WTC11 (cell line): ENCODE data around the gene MUC21. TPM values are rescaled to one million over a fixed set of nuclear protein-coding genes. Genes with fewer than 3 reads are reported as not detected.

ENCODE experiments used
- ATAC-seq: fragments of 200-7000 bp; cut with Tn5 transposase; 2 replicates; pipeline ENCODE4 v1.10.0; 2021; ENCODE audit warnings: mild to moderate bottlenecking, moderate library complexity
- CTCF ChIA-PET: fragments of 300-600 bp; sonication (Branson Sonifier 250); formaldehyde crosslinking; loops from one replicate; lab custom pipeline; 2021; ENCODE audit warnings: antibody characterized with exemption; lab: Charles Lee
- POLR2A ChIA-PET: fragments of 350-600 bp; sonication (Branson Sonifier 250); formaldehyde crosslinking; loops from one replicate; lab custom pipeline; 2021; ENCODE audit warnings: antibody characterized with exemption; lab: Charles Lee
- DNase-seq: peaks from one replicate; pipeline ENCODE4 v3.0.0; 2021; ENCODE audit warnings: low spot score
- H3K27ac Mint-ChIP-seq: 2 replicates; pipeline ENCODE4 v1.8.0; 2021; ENCODE audit warnings: mixed read lengths
- H3K27me3 Mint-ChIP-seq: 2 replicates; pipeline ENCODE4 v1.8.0; 2021; ENCODE audit warnings: low read depth, mild to moderate bottlenecking, moderate library complexity, mixed read lengths
- H3K36me3 Mint-ChIP-seq: 2 replicates; pipeline ENCODE4 v1.8.0; 2021; ENCODE audit warnings: mixed read lengths
- H3K4me1 Mint-ChIP-seq: 2 replicates; pipeline ENCODE4 v1.8.0; 2022; ENCODE audit warnings: mixed read lengths
- H3K4me3 Mint-ChIP-seq: 2 replicates; pipeline ENCODE4 v1.8.0; 2021; ENCODE audit warnings: mild to moderate bottlenecking, moderate library complexity, mixed read lengths
- H3K9me3 Mint-ChIP-seq: 2 replicates; pipeline ENCODE4 v1.8.0; 2021; ENCODE audit warnings: mixed read lengths
- FOXK1 ChIP-seq: sonication (generic); formaldehyde crosslinking; IDR thresholded peaks from 2 replicates; pipeline ENCODE4 v1.8.0; 2022; ENCODE audit warnings: mild to moderate bottlenecking, moderate library complexity, missing genetic modification reagents
- HMGA2 ChIP-seq: fragments of 250-450 bp; sonication (Bioruptor Pico); IDR thresholded peaks from 2 replicates; pipeline ENCODE4 v1.4.0; 2021; ENCODE audit warnings: mild to moderate bottlenecking, moderate library complexity
- IRF2 ChIP-seq: sonication (generic); formaldehyde crosslinking; IDR thresholded peaks from 2 replicates; pipeline ENCODE4 v1.8.0; 2022; ENCODE audit warnings: low read depth, missing genetic modification reagents, borderline replicate concordance
- MLX ChIP-seq: sonication (generic); formaldehyde crosslinking; IDR thresholded peaks from 2 replicates; pipeline ENCODE4 v1.8.1; 2023; ENCODE audit warnings: mild to moderate bottlenecking, missing genetic modification reagents, moderate library complexity
- OVOL2 ChIP-seq: fragments of 250-450 bp; sonication (Bioruptor Pico); IDR thresholded peaks from 2 replicates; pipeline ENCODE4 v1.9.0; 2021; ENCODE audit warnings: mild to moderate bottlenecking, borderline replicate concordance
- RELA ChIP-seq: sonication (generic); formaldehyde crosslinking; IDR thresholded peaks from 2 replicates; pipeline ENCODE4 v1.8.1; 2022; ENCODE audit warnings: missing genetic modification reagents, mild to moderate bottlenecking, borderline replicate concordance
- SMAD3 ChIP-seq: sonication (generic); formaldehyde crosslinking; IDR thresholded peaks from 2 replicates; pipeline ENCODE4 v1.8.0; 2022; ENCODE audit warnings: missing genetic modification reagents, mild to moderate bottlenecking, borderline replicate concordance
- TCF7 ChIP-seq: sonication (generic); formaldehyde crosslinking; IDR thresholded peaks from 2 replicates; pipeline ENCODE4 v1.8.0; 2022; ENCODE audit warnings: mild to moderate bottlenecking, low read depth, missing genetic modification reagents, moderate library complexity
- TP53 ChIP-seq: sonication (generic); formaldehyde crosslinking; IDR thresholded peaks from 2 replicates; pipeline ENCODE4 v1.8.1; 2023; ENCODE audit warnings: mild to moderate bottlenecking, missing genetic modification reagents
- ZNF219 ChIP-seq: sonication (generic); formaldehyde crosslinking; IDR thresholded peaks from 2 replicates; pipeline ENCODE4 v1.8.0; 2023; ENCODE audit warnings: missing genetic modification reagents, mild to moderate bottlenecking, borderline replicate concordance
- ZNF317 ChIP-seq: sonication (generic); formaldehyde crosslinking; IDR thresholded peaks from 2 replicates; pipeline ENCODE4 v1.8.1; 2023; ENCODE audit warnings: low read depth, mild to moderate bottlenecking, moderate library complexity, missing genetic modification reagents, borderline replicate concordance
- ZNF532 ChIP-seq: fragments of 250-450 bp; sonication (Bioruptor Pico); IDR thresholded peaks from 2 replicates; pipeline ENCODE4 v1.9.0; 2021; ENCODE audit warnings: mild to moderate bottlenecking, borderline replicate concordance
- total RNA-seq: library from RNA; stranded (reverse); gene quantifications from 3 replicates; pipeline ENCODE4 v1.2.3, GENCODE V29; 2021
- TF ChIP-seq, protein P1 (sequence below): fragments of 250-450 bp; sonication (Bioruptor Pico); IDR thresholded peaks from 2 replicates; pipeline ENCODE4 v1.9.0; 2021; ENCODE audit warnings: mild to moderate bottlenecking
- TF ChIP-seq, protein P2 (sequence below): sonication (generic); formaldehyde crosslinking; IDR thresholded peaks from 2 replicates; pipeline ENCODE4 v1.8.1; 2023; ENCODE audit warnings: mild to moderate bottlenecking, moderate library complexity, missing genetic modification reagents
- TF ChIP-seq, protein P3 (sequence below): sonication (generic); formaldehyde crosslinking; IDR thresholded peaks from 2 replicates; pipeline ENCODE4 v1.8.1; 2023; ENCODE audit warnings: mild to moderate bottlenecking, missing genetic modification reagents
- TF ChIP-seq, protein P4 (sequence below): sonication (generic); formaldehyde crosslinking; IDR thresholded peaks from 2 replicates; pipeline ENCODE4 v1.8.0; 2023; ENCODE audit warnings: mild to moderate bottlenecking, missing genetic modification reagents

Gene MUC21
- total RNA-seq, 1 experiment from 2014 or later = not detected

GRCh38 chr6:30987304-30987703 is 3.8 kb downstream of the MUC21 start:
- ChIA-PET CTCF (no interaction called here), POLR2A (no interaction called here)
- Mint-ChIP-seq H3K27me3 (no peaks in the 10 kb centered on the region; the same call in none of the 2 replicates), H3K36me3 (no peaks in the 10 kb centered on the region), H3K27ac (no peak overlapping the region), H3K4me3 (no peak overlapping the region), H3K4me1 (peaks cover 18% of the 10 kb centered on the region), H3K9me3 (peaks cover 7% of the 10 kb centered on the region; the same call in 1 of the 2 replicates)
- no peak for ATAC-seq
- TF ChIP-seq MLX (no peak), TCF7 (CRISPR knock-in tag) (no peak), ZNF219 (CRISPR knock-in tag) (no peak), OVOL2 (CRISPR knock-in tag) (no peak), FOXK1 (CRISPR knock-in tag) (no peak)
- no peak for DNase-seq

GRCh38 chr6:30988209-30988825 is 4.8 kb downstream of the MUC21 start:
- Mint-ChIP-seq H3K27me3 (no peaks in the 10 kb centered on the region; the same call in none of the 2 replicates), H3K4me3 (no peak overlapping the region), H3K36me3 (no peaks in the 10 kb centered on the region), H3K27ac (no peak overlapping the region), H3K9me3 (peaks cover 7% of the 10 kb centered on the region; the same call in 1 of the 2 replicates), H3K4me1 (peaks cover 12% of the 10 kb centered on the region)
- ChIA-PET POLR2A (no interaction called here), CTCF (interaction anchor here (0.5 to 1.2 kb wide), 3 partner anchors 46 to 139 kb away, joined by 3 to 4 read pairs (median 3); partner anchors contain the start of gene MUCL3)
- DNase-seq (no peak), ATAC-seq (no peak)
- no peak for TF ChIP-seq SMAD3
- TF ChIP-seq IRF2 = no peak
- no peak for TF ChIP-seq ZNF532
- TF ChIP-seq, protein P1, sequence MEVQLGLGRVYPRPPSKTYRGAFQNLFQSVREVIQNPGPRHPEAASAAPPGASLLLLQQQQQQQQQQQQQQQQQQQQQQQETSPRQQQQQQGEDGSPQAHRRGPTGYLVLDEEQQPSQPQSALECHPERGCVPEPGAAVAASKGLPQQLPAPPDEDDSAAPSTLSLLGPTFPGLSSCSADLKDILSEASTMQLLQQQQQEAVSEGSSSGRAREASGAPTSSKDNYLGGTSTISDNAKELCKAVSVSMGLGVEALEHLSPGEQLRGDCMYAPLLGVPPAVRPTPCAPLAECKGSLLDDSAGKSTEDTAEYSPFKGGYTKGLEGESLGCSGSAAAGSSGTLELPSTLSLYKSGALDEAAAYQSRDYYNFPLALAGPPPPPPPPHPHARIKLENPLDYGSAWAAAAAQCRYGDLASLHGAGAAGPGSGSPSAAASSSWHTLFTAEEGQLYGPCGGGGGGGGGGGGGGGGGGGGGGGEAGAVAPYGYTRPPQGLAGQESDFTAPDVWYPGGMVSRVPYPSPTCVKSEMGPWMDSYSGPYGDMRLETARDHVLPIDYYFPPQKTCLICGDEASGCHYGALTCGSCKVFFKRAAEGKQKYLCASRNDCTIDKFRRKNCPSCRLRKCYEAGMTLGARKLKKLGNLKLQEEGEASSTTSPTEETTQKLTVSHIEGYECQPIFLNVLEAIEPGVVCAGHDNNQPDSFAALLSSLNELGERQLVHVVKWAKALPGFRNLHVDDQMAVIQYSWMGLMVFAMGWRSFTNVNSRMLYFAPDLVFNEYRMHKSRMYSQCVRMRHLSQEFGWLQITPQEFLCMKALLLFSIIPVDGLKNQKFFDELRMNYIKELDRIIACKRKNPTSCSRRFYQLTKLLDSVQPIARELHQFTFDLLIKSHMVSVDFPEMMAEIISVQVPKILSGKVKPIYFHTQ (CRISPR knock-in tag) = no peak
- TF ChIP-seq ZNF317 (CRISPR knock-in tag) = no peak
- no peak for TF ChIP-seq HMGA2 (CRISPR knock-in tag)
- no peak for TF ChIP-seq TP53 (CRISPR knock-in tag)

DNA sequence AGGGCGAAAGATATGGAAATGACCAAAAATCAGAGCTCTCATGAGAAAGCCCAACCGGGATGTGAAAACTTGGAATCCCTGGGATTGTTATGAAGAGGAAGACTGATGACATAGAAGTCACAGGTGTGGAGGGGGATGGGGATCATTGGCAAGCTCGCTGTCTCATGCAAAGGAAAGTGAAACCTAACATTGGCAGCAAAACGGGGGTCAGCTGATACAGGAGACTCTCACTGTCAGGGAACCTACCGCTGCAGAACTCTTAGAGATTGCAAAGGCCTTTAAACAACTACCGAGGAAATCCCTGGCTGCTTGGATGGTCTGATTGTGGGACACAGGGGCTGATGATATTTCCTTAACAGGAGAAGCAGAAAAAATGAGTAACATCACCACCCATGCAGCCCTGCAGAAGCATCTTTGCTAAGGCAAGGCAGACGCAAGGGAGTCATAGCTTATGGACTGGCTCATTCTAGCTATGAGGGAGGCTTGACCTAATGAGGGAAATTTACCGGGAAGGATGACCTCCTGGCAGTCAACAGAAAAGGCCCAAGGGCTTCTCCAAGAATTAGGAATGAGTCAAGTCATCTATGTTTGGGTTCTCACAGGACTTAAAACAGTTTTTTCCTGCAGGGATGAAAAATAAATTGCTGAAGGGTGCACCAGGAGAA is 7.0 kb downstream of the MUC21 start:
- H3K27ac Mint-ChIP-seq = no peak overlapping the region
- POLR2A ChIA-PET = no interaction called here
- TF ChIP-seq RELA = no peak
- TF ChIP-seq, protein P2, sequence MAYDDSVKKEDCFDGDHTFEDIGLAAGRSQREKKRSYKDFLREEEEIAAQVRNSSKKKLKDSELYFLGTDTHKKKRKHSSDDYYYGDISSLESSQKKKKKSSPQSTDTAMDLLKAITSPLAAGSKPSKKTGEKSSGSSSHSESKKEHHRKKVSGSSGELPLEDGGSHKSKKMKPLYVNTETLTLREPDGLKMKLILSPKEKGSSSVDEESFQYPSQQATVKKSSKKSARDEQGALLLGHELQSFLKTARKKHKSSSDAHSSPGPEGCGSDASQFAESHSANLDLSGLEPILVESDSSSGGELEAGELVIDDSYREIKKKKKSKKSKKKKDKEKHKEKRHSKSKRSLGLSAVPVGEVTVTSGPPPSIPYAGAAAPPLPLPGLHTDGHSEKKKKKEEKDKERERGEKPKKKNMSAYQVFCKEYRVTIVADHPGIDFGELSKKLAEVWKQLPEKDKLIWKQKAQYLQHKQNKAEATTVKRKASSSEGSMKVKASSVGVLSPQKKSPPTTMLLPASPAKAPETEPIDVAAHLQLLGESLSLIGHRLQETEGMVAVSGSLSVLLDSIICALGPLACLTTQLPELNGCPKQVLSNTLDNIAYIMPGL = no peak
- TF ChIP-seq, protein P3, sequence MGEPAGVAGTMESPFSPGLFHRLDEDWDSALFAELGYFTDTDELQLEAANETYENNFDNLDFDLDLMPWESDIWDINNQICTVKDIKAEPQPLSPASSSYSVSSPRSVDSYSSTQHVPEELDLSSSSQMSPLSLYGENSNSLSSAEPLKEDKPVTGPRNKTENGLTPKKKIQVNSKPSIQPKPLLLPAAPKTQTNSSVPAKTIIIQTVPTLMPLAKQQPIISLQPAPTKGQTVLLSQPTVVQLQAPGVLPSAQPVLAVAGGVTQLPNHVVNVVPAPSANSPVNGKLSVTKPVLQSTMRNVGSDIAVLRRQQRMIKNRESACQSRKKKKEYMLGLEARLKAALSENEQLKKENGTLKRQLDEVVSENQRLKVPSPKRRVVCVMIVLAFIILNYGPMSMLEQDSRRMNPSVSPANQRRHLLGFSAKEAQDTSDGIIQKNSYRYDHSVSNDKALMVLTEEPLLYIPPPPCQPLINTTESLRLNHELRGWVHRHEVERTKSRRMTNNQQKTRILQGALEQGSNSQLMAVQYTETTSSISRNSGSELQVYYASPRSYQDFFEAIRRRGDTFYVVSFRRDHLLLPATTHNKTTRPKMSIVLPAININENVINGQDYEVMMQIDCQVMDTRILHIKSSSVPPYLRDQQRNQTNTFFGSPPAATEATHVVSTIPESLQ (CRISPR knock-in tag) = no peak
- TF ChIP-seq, protein P4, sequence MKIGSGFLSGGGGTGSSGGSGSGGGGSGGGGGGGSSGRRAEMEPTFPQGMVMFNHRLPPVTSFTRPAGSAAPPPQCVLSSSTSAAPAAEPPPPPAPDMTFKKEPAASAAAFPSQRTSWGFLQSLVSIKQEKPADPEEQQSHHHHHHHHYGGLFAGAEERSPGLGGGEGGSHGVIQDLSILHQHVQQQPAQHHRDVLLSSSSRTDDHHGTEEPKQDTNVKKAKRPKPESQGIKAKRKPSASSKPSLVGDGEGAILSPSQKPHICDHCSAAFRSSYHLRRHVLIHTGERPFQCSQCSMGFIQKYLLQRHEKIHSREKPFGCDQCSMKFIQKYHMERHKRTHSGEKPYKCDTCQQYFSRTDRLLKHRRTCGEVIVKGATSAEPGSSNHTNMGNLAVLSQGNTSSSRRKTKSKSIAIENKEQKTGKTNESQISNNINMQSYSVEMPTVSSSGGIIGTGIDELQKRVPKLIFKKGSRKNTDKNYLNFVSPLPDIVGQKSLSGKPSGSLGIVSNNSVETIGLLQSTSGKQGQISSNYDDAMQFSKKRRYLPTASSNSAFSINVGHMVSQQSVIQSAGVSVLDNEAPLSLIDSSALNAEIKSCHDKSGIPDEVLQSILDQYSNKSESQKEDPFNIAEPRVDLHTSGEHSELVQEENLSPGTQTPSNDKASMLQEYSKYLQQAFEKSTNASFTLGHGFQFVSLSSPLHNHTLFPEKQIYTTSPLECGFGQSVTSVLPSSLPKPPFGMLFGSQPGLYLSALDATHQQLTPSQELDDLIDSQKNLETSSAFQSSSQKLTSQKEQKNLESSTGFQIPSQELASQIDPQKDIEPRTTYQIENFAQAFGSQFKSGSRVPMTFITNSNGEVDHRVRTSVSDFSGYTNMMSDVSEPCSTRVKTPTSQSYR = no peak

More for the DNA sequence above, 7.0 kb downstream of the MUC21 start:
- H3K36me3 Mint-ChIP-seq = peaks cover 10% of the 10 kb centered on the region
- no peak for DNase-seq
- H3K4me3 Mint-ChIP-seq = no peak overlapping the region
- no peaks in the 10 kb centered on the region; the same call in 1 of the 2 replicates for H3K27me3 Mint-ChIP-seq
- CTCF ChIA-PET = interaction anchor here (0.6 to 1.8 kb wide), 4 partner anchors 9 to 866 kb away, joined by 3 to 9 read pairs (median 5); no protein-coding TSS in a partner anchor
- no peak for ATAC-seq
- peaks cover 12% of the 10 kb centered on the region for H3K4me1 Mint-ChIP-seq
- peaks cover 18% of the 10 kb centered on the region for H3K9me3 Mint-ChIP-seq
